ENCODE results near the gene L3MBTL4. TPM values are rescaled to one million over a fixed set of nuclear protein-coding genes. Genes with fewer than 3 reads are reported as not detected.

L3MBTL4 gene
- total and polyA plus RNA-seq, 8 donors = 5.7 to 13.9 (median 6.9) TPM

DNA sequence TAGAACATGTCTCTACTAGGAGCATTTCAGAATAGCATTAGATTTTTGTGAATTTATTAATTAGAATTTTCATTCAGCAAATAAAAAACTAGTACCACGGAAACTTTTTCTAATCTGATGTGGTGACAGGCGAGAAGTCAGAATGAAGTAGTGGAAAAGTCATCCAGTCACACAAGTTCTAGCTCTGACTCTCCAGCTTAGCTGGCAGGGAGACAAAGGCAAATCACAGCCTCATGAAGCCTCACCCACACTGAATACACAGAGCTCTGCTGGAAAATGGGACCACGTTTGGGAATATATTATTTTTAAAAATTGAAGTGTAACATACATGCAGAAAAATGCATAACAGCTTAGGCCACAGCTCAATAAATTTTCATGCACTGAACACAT, 86.1 kb downstream of the L3MBTL4 start:
- intact Hi-C loops (cut with DNase I) = no loop called here
- Histone ChIP-seq H3K4me3 (no peak overlapping the region), H3K36me3 (no peaks in the 10 kb centered on the region), H3K27me3 (no peaks in the 10 kb centered on the region), H3K4me1 (no peaks in the 10 kb centered on the region), H3K9me3 (peaks cover 0 to 11% of the 10 kb centered on the region in 2 donors), H3K27ac (no peak overlapping the region)
- ATAC-seq = peak; percentile 84
- no peak for TF ChIP-seq CTCF (IDR thresholded peaks at IDR 0.05)
- peak in 3 of 4 donors; percentile 17 to 47 (median 37) for DNase-seq

DNA sequence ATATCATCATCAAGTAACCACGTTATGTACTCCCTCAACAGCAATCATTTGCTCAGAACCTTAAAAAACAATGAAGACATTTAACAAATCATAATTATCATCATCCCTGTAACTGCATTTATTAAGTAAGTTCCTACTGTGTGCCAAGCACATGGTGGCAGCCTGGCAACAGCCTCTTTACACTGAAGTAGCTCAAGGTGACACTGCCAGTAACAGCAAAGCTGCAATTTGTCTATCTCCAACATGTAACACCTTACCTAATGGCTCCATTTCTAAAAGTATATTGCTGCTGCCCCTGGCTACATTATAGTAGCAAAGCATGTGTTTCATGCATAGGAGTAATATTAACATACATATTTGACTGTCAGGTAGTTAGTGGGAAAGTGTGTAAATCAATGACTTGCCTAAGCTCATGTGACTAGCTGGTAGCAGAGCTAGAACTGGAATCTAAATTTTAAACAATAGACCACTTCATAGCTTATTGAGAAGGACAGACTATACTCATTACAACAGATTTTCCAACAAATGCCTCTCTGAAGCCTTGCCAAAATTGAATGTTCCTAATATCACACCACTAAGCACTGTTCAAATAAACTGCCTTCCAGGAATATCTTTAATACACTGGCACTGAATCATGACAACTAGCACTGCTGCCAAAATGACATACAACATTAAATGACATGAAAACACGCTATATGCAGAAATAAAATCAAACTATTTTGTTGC, 86.7 kb downstream of the L3MBTL4 start:
- Histone ChIP-seq H3K4me1 (no peaks in the 10 kb centered on the region), H3K36me3 (no peaks in the 10 kb centered on the region), H3K27ac (no peak overlapping the region), H3K4me3 (no peak overlapping the region), H3K9me3 (peaks cover 0 to 16% of the 10 kb centered on the region in 2 donors), H3K27me3 (no peaks in the 10 kb centered on the region)
- intact Hi-C loops (cut with DNase I) = no loop called here
- ATAC-seq (peak; percentile 68), DNase-seq (peak in 2 of 4 donors; percentile 24 to 29)
- no peak for TF ChIP-seq CTCF (IDR thresholded peaks at IDR 0.05)

GRCh38 chr18:6327485-6327884, 87.2 kb downstream of the L3MBTL4 start:
- DNase-seq = no peak
- no peaks in the 10 kb centered on the region for H3K4me1 ChIP-seq
- H3K27me3 ChIP-seq = no peaks in the 10 kb centered on the region
- ATAC-seq = no peak
- H3K27ac ChIP-seq = no peak overlapping the region
- TF ChIP-seq CTCF (IDR thresholded peaks at IDR 0.05) = no peak
- H3K4me3 ChIP-seq = no peak overlapping the region
- intact Hi-C loops (cut with DNase I) = no loop called here
- no peaks in the 10 kb centered on the region for H3K36me3 ChIP-seq
- H3K9me3 ChIP-seq = peaks cover 0 to 22% of the 10 kb centered on the region in 2 donors

DNA sequence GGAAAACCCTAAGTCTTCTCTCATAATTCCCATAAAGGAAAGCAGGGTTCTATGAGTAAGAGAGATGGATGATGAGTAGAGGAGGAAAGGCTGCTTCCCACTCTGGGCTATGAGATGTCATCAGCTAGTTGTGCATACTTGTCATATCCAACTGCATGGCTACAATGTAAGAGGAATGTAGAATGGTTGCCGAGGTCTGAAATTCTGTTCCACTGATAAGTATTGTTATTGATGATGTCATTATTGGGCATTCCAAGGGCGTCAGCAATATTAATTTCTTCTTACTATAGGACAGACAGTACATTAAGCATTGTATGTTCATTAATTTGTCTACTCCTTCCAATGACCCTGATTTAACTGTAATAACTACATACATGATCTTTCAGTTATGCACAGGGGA, 88.1 kb downstream of the L3MBTL4 start:
- no peak for TF ChIP-seq CTCF (IDR thresholded peaks at IDR 0.05)
- peaks cover 0 to 23% of the 10 kb centered on the region in 2 donors for H3K9me3 ChIP-seq
- H3K27me3 ChIP-seq = no peaks in the 10 kb centered on the region
- H3K36me3 ChIP-seq = no peaks in the 10 kb centered on the region
- no peak for DNase-seq
- intact Hi-C loops (cut with DNase I) = no loop called here
- no peaks in the 10 kb centered on the region for H3K4me1 ChIP-seq
- no peak overlapping the region for H3K4me3 ChIP-seq
- ATAC-seq = no peak
- H3K27ac ChIP-seq = no peak overlapping the region

DNA sequence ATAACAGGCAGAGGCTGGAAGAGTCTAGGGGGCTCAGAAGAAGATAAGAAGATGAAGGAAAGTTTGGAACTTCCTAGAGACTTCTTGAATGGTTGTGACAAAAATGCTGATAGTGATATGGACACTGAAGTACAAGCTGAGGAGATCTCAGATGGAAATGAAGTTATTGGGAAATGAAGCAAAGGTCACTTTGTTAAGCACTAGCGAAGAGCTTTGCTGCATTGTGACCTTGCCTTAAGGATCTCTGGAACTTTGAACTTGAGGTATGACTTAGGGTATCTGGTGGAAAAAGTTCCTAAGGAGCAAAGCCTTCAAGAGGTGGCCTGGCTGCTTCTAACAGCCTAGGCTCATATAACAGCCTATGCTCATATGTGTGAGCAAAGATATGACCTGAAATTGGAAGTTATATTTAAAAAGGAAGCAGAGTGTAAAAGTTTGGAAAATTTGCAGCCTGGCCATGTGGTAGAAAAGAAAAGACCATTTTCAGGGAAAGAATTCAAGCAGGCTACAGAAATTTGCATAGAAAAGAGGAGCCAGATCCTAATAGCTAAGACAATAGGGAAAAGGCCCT, 91.3 kb downstream of the L3MBTL4 start:
- intact Hi-C loops (cut with DNase I) = no loop called here
- Histone ChIP-seq H3K4me3 (no peak overlapping the region), H3K27me3 (no peaks in the 10 kb centered on the region), H3K36me3 (no peaks in the 10 kb centered on the region), H3K4me1 (no peaks in the 10 kb centered on the region), H3K27ac (no peak overlapping the region), H3K9me3 (peaks cover 0 to 31% of the 10 kb centered on the region in 2 donors)
- no peak for TF ChIP-seq CTCF (IDR thresholded peaks at IDR 0.05)
- DNase-seq (no peak), ATAC-seq (no peak)

Data from left lung (tissue), 10 donors.